NB4 (cell line): ENCODE data around the gene CUL2.

ENCODE experiments used
- CTCF ChIP-seq: IDR thresholded peaks from one replicate; pipeline ENCODE4 v1.5.1; 2012; ENCODE audit warnings: low read depth, low read length
- MAX ChIP-seq: IDR thresholded peaks from 2 replicates; pipeline ENCODE4 v1.6.1; 2011; ENCODE audit warnings: low read depth, low read length
- POLR2A ChIP-seq: IDR thresholded peaks from 2 replicates; pipeline ENCODE4 v1.6.1; 2011; ENCODE audit warnings: mild to moderate bottlenecking; ENCODE audit not compliant: insufficient read length; ENCODE audit errors: extremely low read depth

- no peak for TF ChIP-seq CTCF
- TF ChIP-seq POLR2A = no peak
- TF ChIP-seq MAX = no peak
Measured at GRCh38 chr10:35006836-35007235, 83.3 kb downstream of the CUL2 start.
